Measurements from ENCODE around the gene PARD3B.

The PARD3B gene

GRCh38 chr2:204664708-204665121, 119.4 kb downstream of the PARD3B start:
- no peak for DNase-seq

- no peak for DNase-seq
Measured at GRCh38 chr2:204665207-204665606, 119.9 kb downstream of the PARD3B start.

DNA sequence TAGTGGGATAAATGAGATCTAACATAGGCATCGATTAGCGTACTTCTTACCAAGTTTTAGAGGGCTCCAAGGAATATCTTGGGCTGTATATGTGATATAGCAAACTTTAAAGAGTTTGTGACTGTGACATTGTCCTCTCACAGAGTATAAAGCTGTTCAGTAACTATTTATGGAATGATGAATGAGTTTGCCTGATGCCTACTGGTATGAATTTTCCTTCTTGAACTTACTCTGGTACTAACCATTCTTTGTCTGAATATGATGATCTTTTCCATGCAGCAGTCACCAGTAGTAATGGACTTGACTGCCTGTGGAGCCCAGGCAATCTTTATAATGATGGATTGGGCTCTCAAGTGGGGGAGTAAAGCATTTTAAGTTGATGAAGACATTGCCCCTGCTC, 120.5 kb downstream of the PARD3B start:
- no peak for DNase-seq

DNA sequence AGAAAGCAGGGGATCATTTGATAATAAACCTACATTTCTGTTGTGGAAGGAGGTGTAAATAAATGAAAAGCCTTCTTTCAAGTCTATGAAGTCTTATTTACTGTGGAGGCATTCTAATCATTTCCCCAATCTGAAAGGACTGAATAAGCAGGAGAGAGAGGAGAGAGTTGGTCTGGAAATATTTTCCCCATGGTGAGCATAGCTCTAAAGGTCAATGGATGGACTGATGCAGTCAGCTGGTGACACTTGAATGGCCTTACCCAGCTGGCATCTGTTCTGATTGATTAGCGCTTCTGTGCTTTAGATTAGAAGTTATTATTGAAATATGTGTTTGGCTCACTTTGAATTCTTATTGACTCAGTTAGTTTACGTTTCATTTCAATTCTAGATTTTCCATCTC, 122.7 kb downstream of the PARD3B start:
- DNase-seq = no peak

GRCh38 chr2:204669382-204669781, 124.1 kb downstream of the PARD3B start:
- no peak for DNase-seq

DNA sequence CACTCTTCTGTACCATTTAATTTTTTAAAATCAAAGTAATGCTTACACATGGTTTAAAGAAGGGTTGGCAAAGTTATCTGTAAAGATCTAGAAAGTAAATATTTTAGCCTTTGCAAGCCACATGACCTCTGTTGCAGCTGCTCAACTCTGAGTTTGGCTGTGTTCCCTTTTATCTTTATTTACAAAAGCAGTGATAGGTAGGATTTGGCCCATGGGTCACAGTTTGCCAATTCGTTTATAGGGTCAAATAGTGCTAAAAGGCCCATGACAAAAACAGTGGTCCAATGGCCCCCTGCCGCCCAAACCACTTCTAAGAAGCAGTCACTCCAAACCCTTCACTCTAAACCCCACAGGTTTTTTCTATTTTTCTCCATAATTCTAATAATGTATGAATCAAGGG, 124.8 kb downstream of the PARD3B start:
- no peak for DNase-seq

- DNase-seq = no peak
Measured at GRCh38 chr2:204670756-204671155, 125.5 kb downstream of the PARD3B start.

DNA sequence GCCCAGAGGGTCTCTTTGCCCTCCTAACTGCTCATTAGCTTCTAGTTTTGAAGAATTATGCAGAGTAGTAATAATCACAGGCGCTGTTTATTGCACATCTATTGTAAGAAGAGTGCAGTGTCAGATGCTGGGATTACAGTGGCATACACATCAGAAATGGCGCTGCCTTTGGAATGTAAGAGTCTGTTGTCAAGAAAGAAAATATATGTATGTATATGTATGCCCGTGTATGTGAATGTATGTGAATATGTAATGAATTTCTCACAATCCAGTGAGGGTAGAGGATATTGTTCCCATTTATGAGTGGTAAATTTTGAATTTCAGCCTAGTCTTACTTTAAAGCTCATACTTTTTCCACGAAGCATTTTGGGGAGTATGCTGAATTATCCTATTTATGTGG, 127.5 kb downstream of the PARD3B start:
- DNase-seq = no peak

DNA sequence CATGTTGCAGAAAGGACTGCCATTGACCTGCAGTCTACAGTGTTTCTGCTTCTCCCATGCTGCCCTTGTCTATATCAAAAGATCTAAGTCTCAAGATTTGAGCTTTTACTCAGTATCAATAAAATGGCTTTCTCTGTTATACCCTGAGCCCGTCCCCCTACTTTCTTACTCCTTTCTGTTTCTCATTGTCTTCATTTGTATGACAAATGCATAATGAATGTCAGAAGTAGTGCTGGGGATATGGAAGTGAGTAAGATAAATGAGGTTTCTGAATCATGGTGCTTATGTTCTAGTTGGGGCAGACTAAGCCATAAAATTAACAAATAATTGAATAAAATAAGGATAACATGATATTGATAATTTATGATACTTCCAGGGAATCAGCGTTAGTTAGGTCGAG, 128.6 kb downstream of the PARD3B start:
- DNase-seq = no peak

- no peak for DNase-seq
Measured at GRCh38 chr2:204678031-204678430, 132.8 kb downstream of the PARD3B start.

DNA sequence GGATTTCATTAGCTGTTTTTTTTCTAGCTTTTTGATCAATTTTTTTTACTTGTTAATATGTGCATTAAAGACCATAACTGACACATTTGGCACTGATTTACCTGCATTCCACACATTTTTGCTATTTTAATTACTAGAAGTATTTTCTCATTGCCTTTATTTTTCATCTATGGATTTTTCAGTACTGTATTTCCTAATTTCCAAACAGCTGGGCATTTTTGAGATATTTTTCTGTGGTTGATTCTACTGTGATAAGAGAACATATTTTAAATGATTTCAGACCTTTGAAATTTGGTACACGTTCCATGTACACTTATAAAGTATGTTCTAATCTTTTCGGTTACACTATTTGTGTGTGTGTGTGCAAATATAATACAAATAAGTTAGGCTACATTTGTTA, 135.3 kb downstream of the PARD3B start:
- DNase-seq = no peak

DNA sequence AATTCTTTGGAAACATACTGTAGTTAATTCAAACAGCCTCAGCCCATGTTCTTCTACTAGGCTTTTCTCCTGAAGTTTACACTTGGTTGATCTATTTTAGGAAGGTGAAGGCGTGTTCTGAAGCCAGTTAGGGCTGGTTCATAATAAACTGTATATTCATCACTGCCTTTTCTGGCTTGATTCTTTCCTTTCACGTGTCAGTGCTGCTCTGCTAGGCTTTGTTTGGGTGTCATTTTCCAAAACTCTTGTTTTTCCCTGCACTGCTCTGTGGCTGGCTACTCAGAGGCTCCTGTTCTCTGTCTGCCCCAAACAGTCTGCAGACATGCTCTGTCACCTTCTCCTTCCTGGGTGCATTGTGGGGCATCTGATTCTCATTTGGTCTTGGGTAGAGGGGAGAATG, 136.1 kb downstream of the PARD3B start:
- DNase-seq = no peak

DNA sequence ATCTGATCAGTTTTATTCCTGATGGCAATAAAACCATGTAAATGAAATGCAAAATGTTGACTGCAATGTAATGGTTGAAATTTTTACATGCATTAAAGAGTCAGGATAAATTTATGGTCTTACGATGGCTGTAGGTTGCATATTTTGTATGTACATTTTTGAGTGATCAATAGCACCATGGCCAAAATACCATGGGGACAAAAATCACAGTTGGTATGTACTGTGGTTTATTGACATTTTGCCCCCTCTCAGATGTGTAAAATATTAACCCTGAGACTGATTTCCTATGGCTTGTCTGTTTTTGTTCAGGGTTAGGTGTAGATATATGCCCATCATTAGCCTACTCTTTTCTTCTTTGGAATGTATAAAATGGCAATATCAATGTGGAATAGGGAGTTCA, 138.1 kb downstream of the PARD3B start:
- no peak for DNase-seq

GRCh38 chr2:204686406-204686805, 141.1 kb downstream of the PARD3B start:
- no peak for DNase-seq

GRCh38 chr2:204687776-204688175, 142.5 kb downstream of the PARD3B start:
- no peak for DNase-seq

DNA sequence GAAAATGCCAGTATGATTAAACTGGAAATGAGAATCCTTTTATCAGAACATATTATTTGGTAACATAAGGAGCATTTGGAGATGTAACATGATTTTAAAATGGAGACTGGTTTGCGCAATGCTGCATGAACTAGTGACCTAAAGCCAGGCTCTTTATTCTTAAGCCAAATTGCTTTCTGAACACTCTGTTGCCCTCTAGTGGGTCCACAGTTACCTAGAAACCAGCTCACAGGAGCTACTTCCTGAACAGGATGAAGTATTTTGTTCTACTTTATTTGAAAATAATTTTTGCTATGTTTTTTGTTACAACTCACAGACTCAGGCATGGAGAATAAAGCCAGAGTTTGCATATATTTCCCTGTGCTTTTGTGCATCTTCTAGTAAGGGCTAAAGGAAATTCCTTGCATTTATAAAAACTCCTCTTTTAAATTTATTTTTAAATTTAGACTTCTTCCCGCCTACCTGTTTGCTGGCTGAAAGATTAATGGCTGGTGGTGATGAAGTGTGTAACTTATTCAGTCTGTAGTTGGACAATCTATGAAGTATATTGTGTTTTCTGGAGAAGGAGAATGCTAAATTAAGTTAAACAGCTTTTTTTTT, 146.7 kb downstream of the PARD3B start:
- no peak for DNase-seq

GRCh38 chr2:204692790-204693189, 147.5 kb downstream of the PARD3B start:
- DNase-seq = no peak

GRCh38 chr2:204693262-204693661, 148.0 kb downstream of the PARD3B start:
- no peak for DNase-seq

DNA sequence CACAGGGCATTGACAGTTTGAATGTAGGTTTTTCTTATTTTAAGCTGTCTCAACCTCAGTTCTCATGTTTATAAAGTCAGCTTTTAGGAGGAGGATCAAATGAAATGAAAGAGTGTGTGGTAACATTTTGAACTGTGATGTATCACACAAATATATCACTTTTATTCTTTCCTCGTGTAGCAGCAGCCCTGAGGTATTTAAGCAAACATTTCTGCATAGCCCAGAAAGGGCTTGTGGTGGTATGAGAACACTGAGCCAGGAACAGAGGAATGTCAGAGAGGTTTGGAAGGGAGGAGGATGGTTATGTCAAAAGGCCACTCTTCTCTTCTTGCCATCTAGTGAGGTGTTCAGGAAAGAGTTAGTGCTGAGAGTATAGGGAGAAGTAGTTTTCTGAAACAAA, 150.2 kb downstream of the PARD3B start:
- no peak for DNase-seq

- DNase-seq = no peak
Measured at GRCh38 chr2:204696124-204696523, 150.8 kb downstream of the PARD3B start.

- DNase-seq = no peak
Measured at GRCh38 chr2:204705243-204705932, 160.1 kb downstream of the PARD3B start.

DNA sequence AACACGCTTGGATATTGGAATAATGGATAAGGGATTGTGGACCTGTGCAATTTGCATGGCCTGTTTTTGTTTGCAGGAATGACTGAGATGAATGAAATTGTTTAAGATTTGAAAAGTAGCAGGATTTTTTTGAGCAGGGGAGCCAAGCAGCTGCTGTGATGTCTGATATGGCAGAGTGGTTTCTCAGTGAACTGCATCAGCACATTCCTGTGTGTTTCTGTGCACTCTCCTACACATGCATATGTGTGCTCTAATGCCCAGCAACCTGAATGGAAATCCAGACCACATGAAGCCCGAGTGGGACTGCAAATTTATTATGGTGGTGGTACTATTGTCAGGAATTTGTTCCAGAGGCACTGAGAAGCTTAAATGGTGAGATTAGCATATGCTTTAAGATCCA, 161.7 kb downstream of the PARD3B start:
- no peak for DNase-seq

DNA sequence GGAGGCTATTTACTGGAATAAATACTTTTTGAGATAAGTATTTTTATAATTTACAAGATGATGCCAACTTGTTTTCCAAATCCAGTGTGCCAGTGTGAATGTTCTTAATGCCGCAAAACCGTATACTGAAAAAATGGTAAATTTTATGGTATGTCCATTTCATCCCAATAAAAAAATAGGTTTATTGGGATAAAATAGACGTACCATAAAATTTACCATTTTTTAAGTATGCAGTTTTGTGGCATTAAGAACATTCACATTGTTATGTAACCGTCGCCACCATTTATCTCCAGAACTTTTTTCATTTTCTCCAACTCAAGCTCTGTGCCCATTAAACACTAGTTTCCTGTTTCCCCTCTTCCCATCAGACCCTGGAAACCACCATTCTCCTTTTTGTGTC, 167.9 kb downstream of the PARD3B start:
- no peak for DNase-seq

- no peak for DNase-seq
Measured at GRCh38 chr2:204715361-204715760, 170.1 kb downstream of the PARD3B start.

- no peak for DNase-seq
Measured at GRCh38 chr2:204717591-204717990, 172.3 kb downstream of the PARD3B start.
